K562 (cell line): Measurements from ENCODE around the gene CEACAM20. TPM values are rescaled to one million over a fixed set of nuclear protein-coding genes. Genes with fewer than 3 reads are reported as not detected.

Source experiments
- ATAC-seq: fragments of 200-7000 bp; cut with Tn5 transposase; 3 replicates; pipeline ENCODE4 v1.9.1; 2020; ENCODE audit warnings: moderate library complexity
- BruUV-seq: library from RNA; stranded (reverse); fragments of 400-500 nt; replicated peaks from 2 replicates; lab custom pipeline; 2021; lab: Mats Ljungman, UMichigan
- CTCF ChIA-PET: fragments of 300-600 bp; formaldehyde crosslinking; extraction: SDS; loops from one replicate; lab custom pipeline; 2021; ENCODE audit warnings: low intra/inter-chr PET ratio; lab: Yijun Ruan, JAX
- POLR2A ChIA-PET: fragments of 300-600, 350-650 bp; sonication (Branson Sonifier 250); formaldehyde crosslinking; extraction: SDS; loops from one replicate; lab custom pipeline; 2021; ENCODE audit warnings: antibody characterized with exemption, inconsistent platforms; lab: Yijun Ruan, JAX
- DNase-seq, 4 experiments: peaks; one replicate each; pipeline versions ENCODE4 v3.0.0 to v3.0.0-alpha.2; 2011 to 2018; ENCODE audit warnings: low spot score in 3 of 4, mixed read lengths in 3 of 4; ENCODE audit errors: extremely low read depth in 1 of 4
- FAIRE-seq: peaks from 2 replicates; lab custom pipeline; 2011; peaks lifted over from hg19 to GRCh38; lab: Jason Lieb, UNC
- H2AFZ ChIP-seq: 2 replicates; pipeline ENCODE4 v1.6.0; 2011; ENCODE audit warnings: low read depth, low read length, control low read depth, inconsistent platforms
- H3K27ac ChIP-seq: fragments of 200-600 bp; 3 replicates; pipeline ENCODE4 v1.8.0; 2011; ENCODE audit warnings: low read depth, mild to moderate bottlenecking, control low read depth, inconsistent platforms, low read length, moderate library complexity, mixed read lengths; ENCODE audit errors: extremely low read depth
- H3K27me3 ChIP-seq, 2 experiments: fragments of 300-600 bp in 1 of 2; 2 replicates in 1 of 2; 3 replicates in 1 of 2; pipeline versions ENCODE4 v1.6.0 to v1.8.0; 2011; ENCODE audit warnings: inconsistent platforms in 2 of 2, low read length in 2 of 2, mild to moderate bottlenecking in 1 of 2, mixed read lengths in 1 of 2, moderate library complexity in 1 of 2; ENCODE audit not compliant: control insufficient read depth in 2 of 2, insufficient read depth in 2 of 2
- H3K36me3 ChIP-seq: fragments of 300-600 bp; 3 replicates; pipeline ENCODE4 v1.8.0; 2011; ENCODE audit warnings: mild to moderate bottlenecking, low read length, inconsistent platforms; ENCODE audit not compliant: control insufficient read depth, insufficient read depth
- H3K4me1 ChIP-seq, 2 experiments: fragments of 200-600 bp in 1 of 2; replicated peaks in 1 of 2; 2 replicates in 1 of 2; 3 replicates in 1 of 2; pipeline versions ENCODE4 v1.5.1 to v1.8.0; 2011; ENCODE audit warnings: inconsistent platforms in 2 of 2, low read length in 2 of 2, mild to moderate bottlenecking in 1 of 2, mixed read lengths in 1 of 2, moderate library complexity in 1 of 2; ENCODE audit not compliant: control insufficient read depth in 2 of 2, insufficient read depth in 2 of 2
- H3K4me2 ChIP-seq: 2 replicates; pipeline ENCODE4 v1.6.1; 2011; ENCODE audit warnings: low read length, control low read depth, inconsistent platforms, mixed read lengths; ENCODE audit not compliant: insufficient read depth
- H3K4me3 ChIP-seq: fragments of 200-600 bp; sonication (generic), shearing (Covaris generic); 2 replicates; pipeline ENCODE4 v1.5.1; 2016; ENCODE audit warnings: control low read depth, inconsistent platforms
- H3K79me2 ChIP-seq: fragments of 200-600 bp; 3 replicates; pipeline ENCODE4 v1.8.0; 2011; ENCODE audit warnings: low read length, inconsistent platforms; ENCODE audit not compliant: control insufficient read depth, insufficient read depth
- H3K9ac ChIP-seq, 2 experiments: 2 replicates each; pipeline versions ENCODE4 v1.6.0 to v1.6.1; 2011; ENCODE audit warnings: low read depth in 2 of 2, low read length in 2 of 2, control low read depth in 1 of 2, inconsistent platforms in 1 of 2, mild to moderate bottlenecking in 1 of 2, mixed read lengths in 1 of 2; ENCODE audit not compliant: insufficient read depth in 1 of 2
- H3K9me1 ChIP-seq: one replicate; pipeline ENCODE4 v1.6.0; 2011; ENCODE audit warnings: inconsistent platforms, mild to moderate bottlenecking, low read length, moderate library complexity; ENCODE audit not compliant: control insufficient read depth, insufficient read depth
- H3K9me3 ChIP-seq: replicated peaks from 2 replicates; pipeline ENCODE4 v1.5.1; 2011; ENCODE audit warnings: low read depth, low read length, inconsistent platforms; ENCODE audit not compliant: control insufficient read depth, insufficient read depth
- H4K20me1 ChIP-seq: replicated peaks from 2 replicates; pipeline ENCODE4 v1.6.1; 2011; ENCODE audit warnings: low read length, inconsistent platforms, mixed read lengths; ENCODE audit not compliant: control insufficient read depth, insufficient read depth
- BACH1 ChIP-seq: fragments of 200-800 bp; sonication (Bioruptor generic); IDR thresholded peaks from 2 replicates; pipeline ENCODE4 v1.6.1; 2016; ENCODE audit warnings: missing genetic modification characterization, missing compliant biosample characterization
- BCOR ChIP-seq: fragments of 450-650 bp; IDR thresholded peaks from 2 replicates; pipeline ENCODE4 v1.6.1; 2016
- CEBPZ ChIP-seq: fragments of 150-350 bp; IDR thresholded peaks from 2 replicates; pipeline ENCODE4 v1.6.1; 2014; ENCODE audit warnings: low read depth, mild to moderate bottlenecking, low read length, borderline replicate concordance
- CHD2 ChIP-seq: IDR thresholded peaks from 2 replicates; pipeline ENCODE4 v1.6.1; 2011; ENCODE audit warnings: low read depth, low read length
- HDAC1 ChIP-seq, 2 experiments: fragments of 450-650 bp; IDR thresholded peaks; 2 replicates each; pipeline ENCODE4 v1.6.1; 2016 to 2017; ENCODE audit warnings: inconsistent platforms in 1 of 2, mild to moderate bottlenecking in 1 of 2, moderate library complexity in 1 of 2
- HLTF ChIP-seq: fragments of 450-650 bp; IDR thresholded peaks from 2 replicates; pipeline ENCODE4 v1.6.1; 2016
- KAT7 ChIP-seq: sonication (generic); formaldehyde crosslinking; IDR thresholded peaks from 2 replicates; pipeline ENCODE4 v1.8.0; 2022; ENCODE audit warnings: missing genetic modification reagents, mild to moderate bottlenecking, borderline replicate concordance
- KDM1A ChIP-seq, 2 experiments: fragments of 450-650 bp; IDR thresholded peaks; 2 replicates each; pipeline ENCODE4 v1.6.1; 2016; ENCODE audit warnings: mild to moderate bottlenecking in 2 of 2
- NCOA1 ChIP-seq: fragments of 450-650 bp; IDR thresholded peaks from 2 replicates; pipeline ENCODE4 v1.6.1; 2016; ENCODE audit warnings: low read depth
- RBM39 ChIP-seq: fragments of 200-400 bp; formaldehyde crosslinking; optimal IDR thresholded peaks from 2 replicates; pipeline ENCODE3; 2018; ENCODE audit warnings: low read depth, low read length
- RFX1 ChIP-seq: fragments of 450-650 bp; IDR thresholded peaks from 2 replicates; pipeline ENCODE4 v1.6.1; 2016; ENCODE audit warnings: mild to moderate bottlenecking, moderate library complexity
- SETDB1 ChIP-seq: IDR thresholded peaks from one replicate; pipeline ENCODE4 v1.6.1; 2012; ENCODE audit warnings: low read length, control low read depth, inconsistent platforms
- SOX6 ChIP-seq: fragments of 450-650 bp; IDR thresholded peaks from 2 replicates; pipeline ENCODE4 v1.6.1; 2014; ENCODE audit warnings: mild to moderate bottlenecking
- SRF ChIP-seq, 2 experiments: fragments of 250-450, 450-650 bp in 1 of 2; sonication (Bioruptor Pico) in 1 of 2; sonication (generic) in 1 of 2; formaldehyde crosslinking; IDR thresholded peaks; 2 replicates each; pipeline versions ENCODE4 v1.5.0 to v1.5.1; 2020 to 2022; ENCODE audit warnings: mild to moderate bottlenecking in 1 of 2, missing genetic modification reagents in 1 of 2
- ZNF511 ChIP-seq: sonication (generic); formaldehyde crosslinking; IDR thresholded peaks from 2 replicates; pipeline ENCODE4 v1.8.0; 2022; ENCODE audit warnings: mild to moderate bottlenecking, missing genetic modification reagents
- ZNF644 ChIP-seq: fragments of 200-800 bp; sonication (Bioruptor generic); IDR thresholded peaks from 2 replicates; pipeline ENCODE4 v1.6.1; 2016; ENCODE audit warnings: low read depth, missing genetic modification characterization, missing compliant biosample characterization
- WGBS: fragments of 100-300 bp; shearing (Covaris generic); methylation state at CpG from one replicate; pipeline ENCODE4 v1.1.6; 2016; ENCODE audit warnings: low coverage, mixed read lengths; ENCODE audit not compliant: insufficient coverage; ENCODE audit errors: missing lambda C conversion rate; 5-methylcytosine and 5-hydroxymethylcytosine counted together
- in situ Hi-C: fragments of 300-500 bp; cut with MboI; formaldehyde crosslinking; loops from 4 replicates; pipeline ENCODE4 v1.15.0; 2018; ENCODE audit warnings: inconsistent platforms, mixed read lengths
- intact Hi-C: fragments of 100-400 bp; cut with micrococcal nuclease; formaldehyde crosslinking; loops from 2 replicates; pipeline ENCODE4 v1.14.2; 2022
- polyA plus RNA-seq, 8 experiments: library from polyadenylated mRNA; depleted of rRNA in 4 of 8; stranded (reverse) in 5 of 8; unstranded in 3 of 8; fragments of >200 nt; fragmentation: Nextera tagmentation in 2 of 8; fragmentation: Illumina TruSeq in 1 of 8; extraction: Ambion mirVana in 2 of 8; extraction: Trizol in 1 of 8; gene quantifications; 2 replicates each; pipeline versions ENCODE4 v1.2.1 to v1.2.3, GENCODE V29; 2011 to 2014; ENCODE audit warnings: inconsistent platforms in 1 of 8, missing spikeins in 1 of 8
- total RNA-seq, 7 experiments: library from RNA; depleted of rRNA in 6 of 7; stranded (reverse); fragments of >200 nt in 6 of 7; fragmentation: Illumina TruSeq in 2 of 7; extraction: Trizol in 2 of 7; gene quantifications; 2 replicates each; pipeline versions ENCODE4 v1.2.1 to v1.2.3, GENCODE V29; 2011 to 2021; ENCODE audit warnings: low replicate concordance in 1 of 7

The CEACAM20 gene
- total and polyA plus RNA-seq, 9 of the 15 experiments (the other 6 are each of a cell fraction or from before 2014, with no cell fraction given): not detected

- no peak for TF ChIP-seq CEBPZ
- no peak for TF ChIP-seq CHD2
- 0 out of 4 replicates have a peak, but pooled peaks of 1 of the 2 experiments have one; percentile 27 for TF ChIP-seq HDAC1 (IDR thresholded peaks at IDR 0.05)
- TF ChIP-seq SOX6: no peak
- TF ChIP-seq KDM1A (IDR thresholded peaks at IDR 0.05): peak in 1 of 2 experiments; percentile 55; a peak in 1 of 4 replicates
- TF ChIP-seq ZNF511: no peak
- no peak for TF ChIP-seq RFX1
- TF ChIP-seq BCOR: peak; percentile 88
These were observed 41.1 kb upstream of the CEACAM20 start (continued) for GRCh38 chr19:44570603-44570983.

- H3K4me2 ChIP-seq: no peak overlapping the region
- in situ Hi-C loops: no loop called here
- FAIRE-seq (no peak), DNase-seq (no peak), ATAC-seq (no peak)
- BruUV-seq: no TSS peak
- H3K9ac ChIP-seq: no peak overlapping the region
- no peaks in the 10 kb centered on the region for H3K9me1 ChIP-seq
- no peaks in the 10 kb centered on the region for H3K9me3 ChIP-seq
- intact Hi-C loops: loop anchor here (1.0 kb wide), 1 partner anchor 15 kb away; no protein-coding TSS in a partner anchor
- H3K4me3 ChIP-seq: no peak overlapping the region
- CTCF ChIA-PET: interaction anchor here (0.7 kb wide), 1 partner anchor 89 kb away, joined by 3 read pairs; no protein-coding TSS in a partner anchor
- no peak overlapping the region for H2AFZ ChIP-seq
- no peaks in the 10 kb centered on the region for H4K20me1 ChIP-seq
- H3K27me3 ChIP-seq: no peaks in the 10 kb centered on the region
- WGBS: 33% methylated on average over 2 of the region's 2 CpGs
- no peaks in the 10 kb centered on the region for H3K79me2 ChIP-seq
- no peaks in the 10 kb centered on the region for H3K36me3 ChIP-seq
- POLR2A ChIA-PET: no interaction called here
- peaks cover 12 to 14% of the 10 kb centered on the region in 2 experiments for H3K4me1 ChIP-seq
- no peak for TF ChIP-seq ZNF644
- TF ChIP-seq KAT7 (CRISPR knock-in tag): no peak
- no peak for TF ChIP-seq RBM39
- no peak for TF ChIP-seq BACH1 (tag)
- TF ChIP-seq HLTF: no peak
- TF ChIP-seq SETDB1: no peak
- TF ChIP-seq NCOA1: no peak
- peak in 1 of 2 experiments; percentile 64; a peak in 1 of 4 replicates for TF ChIP-seq SRF (CRISPR knock-in tag; IDR thresholded peaks at IDR 0.05)
- no peak overlapping the region for H3K27ac ChIP-seq
These were observed 38.3 kb upstream of the CEACAM20 start for GRCh38 chr19:44567745-44568144.
